ENCODE measurements around the gene LDLRAD3.

- TF ChIP-seq, protein P1, sequence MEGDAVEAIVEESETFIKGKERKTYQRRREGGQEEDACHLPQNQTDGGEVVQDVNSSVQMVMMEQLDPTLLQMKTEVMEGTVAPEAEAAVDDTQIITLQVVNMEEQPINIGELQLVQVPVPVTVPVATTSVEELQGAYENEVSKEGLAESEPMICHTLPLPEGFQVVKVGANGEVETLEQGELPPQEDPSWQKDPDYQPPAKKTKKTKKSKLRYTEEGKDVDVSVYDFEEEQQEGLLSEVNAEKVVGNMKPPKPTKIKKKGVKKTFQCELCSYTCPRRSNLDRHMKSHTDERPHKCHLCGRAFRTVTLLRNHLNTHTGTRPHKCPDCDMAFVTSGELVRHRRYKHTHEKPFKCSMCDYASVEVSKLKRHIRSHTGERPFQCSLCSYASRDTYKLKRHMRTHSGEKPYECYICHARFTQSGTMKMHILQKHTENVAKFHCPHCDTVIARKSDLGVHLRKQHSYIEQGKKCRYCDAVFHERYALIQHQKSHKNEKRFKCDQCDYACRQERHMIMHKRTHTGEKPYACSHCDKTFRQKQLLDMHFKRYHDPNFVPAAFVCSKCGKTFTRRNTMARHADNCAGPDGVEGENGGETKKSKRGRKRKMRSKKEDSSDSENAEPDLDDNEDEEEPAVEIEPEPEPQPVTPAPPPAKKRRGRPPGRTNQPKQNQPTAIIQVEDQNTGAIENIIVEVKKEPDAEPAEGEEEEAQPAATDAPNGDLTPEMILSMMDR (IDR thresholded peaks at IDR 0.05; ENCODE audit: low read depth, low read length, poor library complexity, severe bottlenecking) = no peak
- TF ChIP-seq EZH2phosphoT487 (IDR thresholded peaks at IDR 0.05; ENCODE audit: borderline replicate concordance, low read length) = no peak
These were observed 110.8 kb downstream of the LDLRAD3 start for GRCh38 chr11:36054628-36055027.

Data from DOHH2 (cell line).